ENCODE data around the gene FGF4.

FGF4 gene

GRCh38 chr11:69726481-69726880 lies 48.7 kb downstream of the FGF4 start:
- no peak for DNase-seq

GRCh38 chr11:69726019-69726418 lies 49.1 kb downstream of the FGF4 start:
- DNase-seq, result no peak

GRCh38 chr11:69721745-69722144 lies 53.4 kb downstream of the FGF4 start:
- DNase-seq, result no peak

- no peak for DNase-seq
Observed at GRCh38 chr11:69721106-69721505, 54.0 kb downstream of the FGF4 start.
